Gastroesophageal sphincter (tissue), 3 donors: Measurements from ENCODE around the gene PLBD2.

ENCODE experiments used
- CTCF ChIP-seq, 4 experiments: fragments of 200-600 bp in 2 of 4; fragments of 450-650 bp in 2 of 4; sonication (generic) in 1 of 4; IDR thresholded peaks; one replicate each; pipeline ENCODE4 v1.5.1; 2017 to 2019; ENCODE audit warnings: antibody characterized with exemption in 4 of 4, mild to moderate bottlenecking in 2 of 4, moderate library complexity in 2 of 4
- EP300 ChIP-seq: sonication (generic); formaldehyde crosslinking; IDR thresholded peaks from one replicate; pipeline ENCODE4 v1.6.1; 2017; ENCODE audit warnings: antibody characterized with exemption, mild to moderate bottlenecking
- POLR2A ChIP-seq, 2 donors: fragments of 450-650 bp; IDR thresholded peaks; one replicate each; pipeline ENCODE4 v1.6.1; 2017; ENCODE audit warnings: antibody characterized with exemption in 2 of 2, mild to moderate bottlenecking in 2 of 2, moderate library complexity in 1 of 2
- POLR2AphosphoS5 ChIP-seq: sonication (generic); formaldehyde crosslinking; IDR thresholded peaks from one replicate; pipeline ENCODE4 v1.6.1; 2017; ENCODE audit warnings: antibody characterized with exemption

GRCh38 chr12:113392988-113393579, 34.7 kb downstream of the PLBD2 start:
- TF ChIP-seq POLR2A (IDR thresholded peaks at IDR 0.05) (no peak), CTCF (IDR thresholded peaks at IDR 0.05) (no peak), POLR2AphosphoS5 (no peak), EP300 (no peak)
